GM18870 (cell line): Measurements from ENCODE around the gene KCNN4.

ENCODE experiments used
- ATAC-seq: cut with Tn5 transposase; IDR thresholded peaks from one replicate; pipeline ENCODE4 v1.9.1; 2021; ENCODE audit warnings: moderate library complexity; ENCODE audit not compliant: unreplicated experiment

KCNN4 gene

DNA sequence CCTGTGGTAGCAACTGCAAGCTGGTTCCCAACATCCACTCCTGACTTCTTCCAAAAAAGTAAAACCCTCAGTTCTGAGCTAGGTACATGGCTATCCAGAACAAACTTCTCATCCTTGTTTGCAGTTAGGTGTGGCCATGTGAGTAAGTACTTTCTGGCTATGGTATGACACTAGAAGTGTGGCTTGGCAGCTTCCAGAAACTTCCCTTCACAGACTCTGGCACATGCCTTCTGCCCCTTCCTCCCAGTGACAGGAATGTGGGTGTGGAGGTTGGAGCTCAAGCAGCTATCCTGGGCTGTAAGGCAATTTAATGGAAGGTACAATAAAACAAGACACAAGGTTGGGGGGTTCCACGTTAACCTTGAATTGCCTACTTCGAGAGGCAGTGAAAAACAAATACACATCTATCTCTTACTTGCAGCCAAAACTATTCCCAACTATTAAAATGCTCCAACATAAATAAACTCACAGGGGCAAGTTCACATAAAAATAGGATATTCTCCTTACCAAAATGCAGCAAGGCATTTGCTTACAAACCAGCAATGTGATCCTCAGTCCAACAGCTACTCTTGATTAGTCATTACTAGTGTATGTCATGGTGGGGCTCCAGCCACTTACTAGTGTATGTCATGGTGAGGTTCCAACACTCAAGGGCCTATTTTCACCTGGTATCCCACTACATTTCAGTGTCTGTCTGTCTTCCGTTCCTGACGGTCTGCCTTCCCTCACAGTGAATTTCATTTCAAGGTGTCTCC is 29.1 kb downstream of the KCNN4 start:
- ATAC-seq = no peak

DNA sequence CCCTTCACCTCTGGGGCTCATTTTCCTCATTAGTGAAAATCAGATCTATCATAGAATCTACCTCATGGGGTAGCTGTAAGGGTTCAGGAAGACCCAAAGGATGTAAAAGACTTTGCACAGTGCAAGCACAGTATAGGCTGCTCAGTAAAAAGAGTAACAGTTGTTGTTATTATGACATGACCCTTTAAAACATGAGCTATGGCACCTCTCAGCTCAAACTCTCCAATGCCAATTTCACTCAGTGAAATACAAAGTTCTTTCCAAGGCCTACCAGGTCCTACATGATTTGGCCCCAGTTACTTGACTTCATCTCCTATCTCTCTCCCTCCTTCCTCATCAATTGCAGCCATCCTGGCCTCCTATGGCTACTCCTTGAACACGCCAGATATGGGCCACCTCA is 30.9 kb downstream of the KCNN4 start:
- ATAC-seq = no peak

- ATAC-seq = no peak
These were observed 31.6 kb downstream of the KCNN4 start for GRCh38 chr19:43749152-43749551.

GRCh38 chr19:43748685-43749084 is 32.1 kb downstream of the KCNN4 start:
- ATAC-seq = no peak

DNA sequence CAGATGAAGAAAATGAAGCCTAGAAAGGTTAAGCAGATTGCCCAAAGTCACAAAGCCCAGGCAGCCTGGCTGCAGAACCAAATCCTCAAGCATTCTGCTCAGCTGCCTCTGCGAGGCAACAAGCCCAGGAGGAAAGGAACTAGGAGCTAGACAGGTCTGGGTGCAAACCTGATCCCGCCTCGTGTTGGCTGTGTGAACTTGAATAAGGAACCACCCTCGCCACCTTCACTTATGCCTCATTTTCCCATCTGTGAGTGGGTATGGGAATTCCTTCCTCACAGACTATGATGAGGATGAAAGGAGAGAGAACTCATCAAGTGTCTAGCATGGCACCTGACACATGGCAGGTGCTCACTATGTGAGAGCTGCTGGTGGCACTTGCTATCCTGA is 32.6 kb downstream of the KCNN4 start:
- ATAC-seq = no peak

GRCh38 chr19:43747557-43748204 is 33.1 kb downstream of the KCNN4 start:
- ATAC-seq = no peak

DNA sequence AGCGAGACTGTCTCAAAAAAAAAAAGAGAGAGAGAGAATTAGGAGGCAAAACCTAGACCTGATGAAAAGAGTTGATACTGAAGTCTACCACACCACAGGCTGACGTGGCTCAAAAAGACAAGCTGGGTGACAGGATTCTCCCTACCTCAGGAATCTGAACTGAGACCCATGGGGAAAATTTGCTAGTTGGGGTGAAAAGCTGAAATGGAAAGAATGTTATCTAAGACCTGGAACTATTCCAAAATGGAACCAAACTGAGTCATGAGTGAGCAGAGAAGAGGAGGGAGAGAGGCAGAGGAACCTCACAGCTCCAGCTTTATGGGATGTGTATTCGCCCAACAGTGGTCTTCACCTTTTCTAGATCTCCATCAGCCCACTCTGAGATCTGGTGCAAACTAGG is 37.7 kb downstream of the KCNN4 start:
- no peak for ATAC-seq

GRCh38 chr19:43741075-43741825 is 39.5 kb downstream of the KCNN4 start:
- no peak for ATAC-seq

DNA sequence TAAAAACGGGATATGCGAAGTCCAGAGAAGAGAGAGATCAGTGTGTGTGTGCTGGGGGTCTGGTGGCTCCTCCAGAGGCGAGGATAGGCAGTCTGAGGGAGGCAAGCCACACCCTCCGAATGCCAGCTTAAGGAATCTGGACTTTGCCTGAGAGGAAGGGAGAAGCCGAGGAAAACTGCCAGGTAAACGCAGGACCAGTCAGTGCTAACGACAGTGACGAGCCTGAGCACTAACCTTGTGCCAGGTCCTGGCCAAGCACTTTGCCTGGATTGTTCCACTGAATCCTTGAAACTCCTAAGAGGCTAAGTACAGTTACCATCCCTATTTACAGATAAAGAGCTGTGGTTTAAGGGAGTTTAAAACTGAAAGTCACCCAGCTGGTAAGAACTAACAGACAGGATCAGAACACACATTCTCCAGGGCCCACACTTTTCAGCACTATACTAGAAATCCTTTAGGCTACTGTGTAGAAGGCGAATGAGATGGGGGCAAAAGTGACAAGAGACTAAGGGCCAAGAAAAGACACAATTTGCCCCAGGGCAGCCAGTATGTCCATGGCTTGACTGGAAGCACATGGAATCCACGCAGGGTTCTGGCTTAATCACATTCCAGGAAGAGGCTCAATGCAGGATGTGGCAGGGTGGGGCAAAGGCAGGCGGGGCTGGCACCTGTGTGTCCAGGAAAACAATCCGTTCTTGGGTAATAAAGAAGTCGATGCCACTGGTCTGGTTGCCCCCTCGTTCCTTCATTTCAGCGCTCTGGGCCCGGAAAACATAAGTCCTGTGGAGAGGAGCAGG is 41.1 kb downstream of the KCNN4 start:
- ATAC-seq = no peak

DNA sequence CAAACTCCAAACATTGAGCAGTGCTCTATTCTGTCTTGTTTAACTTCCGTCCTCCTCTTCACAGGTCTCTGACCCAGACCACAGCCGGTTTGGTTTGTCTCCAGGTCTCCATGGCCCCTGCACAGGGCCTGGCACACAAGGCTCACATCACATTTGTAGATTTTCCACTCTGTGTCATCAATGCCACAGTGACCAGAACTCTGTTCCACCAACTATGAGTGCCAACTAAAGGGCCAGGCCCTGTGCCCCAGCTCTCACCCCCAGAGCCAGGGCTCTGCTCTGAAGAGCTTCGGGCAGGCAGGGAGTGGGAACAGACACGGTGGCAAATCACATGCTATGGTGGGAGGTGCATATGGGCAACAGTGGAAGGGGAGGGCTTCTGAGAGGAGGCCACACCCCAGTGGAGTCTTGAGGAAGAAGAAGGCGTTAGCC is 42.0 kb downstream of the KCNN4 start:
- ATAC-seq = no peak

DNA sequence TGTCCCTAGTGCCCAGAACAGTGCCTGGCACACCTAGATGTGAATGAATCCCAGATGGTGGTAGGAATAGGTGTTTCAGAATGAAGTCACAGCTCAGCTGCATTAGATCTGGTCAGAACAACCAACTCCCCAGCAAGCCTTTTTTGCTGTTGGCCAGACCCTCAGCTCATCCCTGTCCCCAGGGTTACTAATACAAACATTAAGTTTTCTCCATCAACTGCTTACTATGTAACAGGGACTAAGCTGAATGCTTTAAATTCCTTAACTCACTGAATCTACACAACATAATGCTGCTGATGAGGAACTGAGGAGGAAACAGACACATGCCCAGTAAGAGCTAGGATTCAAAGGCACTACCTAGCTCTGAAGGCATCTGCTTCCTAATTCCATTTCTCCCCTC is 44.8 kb downstream of the KCNN4 start:
- ATAC-seq = no peak

DNA sequence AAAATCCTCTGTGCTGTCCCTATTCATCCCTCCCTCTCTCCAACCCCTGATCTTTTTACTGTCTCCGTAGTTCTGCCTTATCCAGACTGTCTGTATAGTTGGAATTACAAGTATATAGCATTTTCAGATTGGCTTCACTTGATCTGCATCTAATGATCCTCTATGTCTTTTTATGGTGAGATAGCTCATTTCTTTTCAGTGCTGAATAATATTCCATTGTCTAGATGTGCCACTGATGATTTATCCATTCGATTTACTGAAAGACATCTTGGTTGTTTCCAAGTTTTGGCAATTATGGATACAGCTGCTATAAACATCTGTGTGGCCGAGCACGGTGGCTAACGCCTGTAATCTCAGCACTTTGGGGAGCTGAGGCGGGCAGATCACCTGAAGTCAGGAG is 45.8 kb downstream of the KCNN4 start:
- no peak for ATAC-seq

- ATAC-seq = no peak
These were observed 48.9 kb downstream of the KCNN4 start for GRCh38 chr19:43731846-43732245.

- no peak for ATAC-seq
These were observed 49.4 kb downstream of the KCNN4 start for GRCh38 chr19:43731346-43731745.

- no peak for ATAC-seq
These were observed 50.9 kb downstream of the KCNN4 start for GRCh38 chr19:43729919-43730318.

GRCh38 chr19:43727593-43727853 is 53.2 kb downstream of the KCNN4 start:
- ATAC-seq = no peak

DNA sequence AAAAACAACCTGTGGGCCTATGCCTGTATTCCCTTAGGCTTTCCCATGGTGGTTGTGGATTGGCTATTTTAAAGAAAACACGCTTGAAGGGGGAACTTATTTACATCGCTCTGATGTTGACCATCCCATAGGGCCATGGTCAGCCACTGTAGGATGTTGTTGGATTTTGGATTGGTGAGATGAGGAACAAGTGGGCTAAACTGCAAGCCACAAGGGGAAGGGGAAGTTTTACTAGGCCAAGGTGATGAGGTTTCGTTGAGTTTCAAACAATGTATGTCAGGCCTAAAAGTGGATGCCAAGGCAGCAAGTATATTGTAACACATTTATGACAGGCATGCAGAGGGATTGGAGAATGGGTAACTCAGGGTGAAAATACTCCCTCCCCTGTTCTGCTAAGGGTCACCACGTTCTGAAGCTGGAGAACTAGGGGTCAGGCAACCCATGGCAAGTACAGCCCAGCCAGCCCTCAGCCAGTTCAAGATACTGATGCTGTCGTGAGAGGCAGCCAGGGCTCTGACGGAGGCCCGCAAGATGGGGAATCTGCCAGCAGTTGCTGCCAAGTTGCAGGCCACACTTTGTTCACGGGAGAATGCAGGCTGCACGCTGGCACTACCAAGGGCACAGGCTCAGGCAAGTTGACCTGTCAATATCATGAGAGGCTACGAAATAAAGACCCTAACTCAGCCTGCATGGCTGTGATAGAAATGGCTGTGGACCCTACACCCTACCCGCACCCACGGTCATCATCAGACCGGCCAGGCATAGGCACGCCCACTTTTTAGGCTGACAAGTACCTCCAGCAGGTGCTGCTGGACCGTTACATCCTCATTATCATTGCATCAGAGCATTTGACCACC is 53.8 kb downstream of the KCNN4 start:
- ATAC-seq = no peak

DNA sequence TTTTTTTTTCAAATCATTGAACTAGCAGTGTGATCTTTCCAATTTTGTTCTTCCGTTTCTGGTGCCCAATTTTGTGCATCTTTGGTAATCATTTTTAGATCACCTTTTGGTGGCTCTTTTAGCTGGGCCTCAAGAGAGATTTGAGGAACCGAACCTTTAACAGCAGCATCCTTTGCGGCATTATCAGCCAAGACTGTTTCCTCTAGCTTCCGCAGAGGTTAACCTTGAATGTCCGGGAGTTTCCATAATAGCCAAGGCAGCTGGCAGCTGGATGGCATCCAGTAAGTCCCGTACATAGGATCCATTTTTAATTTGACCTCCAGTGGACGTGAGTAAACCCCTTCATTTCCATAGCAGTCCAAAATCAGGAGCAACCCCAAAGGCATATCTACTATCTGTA is 55.3 kb downstream of the KCNN4 start:
- no peak for ATAC-seq

DNA sequence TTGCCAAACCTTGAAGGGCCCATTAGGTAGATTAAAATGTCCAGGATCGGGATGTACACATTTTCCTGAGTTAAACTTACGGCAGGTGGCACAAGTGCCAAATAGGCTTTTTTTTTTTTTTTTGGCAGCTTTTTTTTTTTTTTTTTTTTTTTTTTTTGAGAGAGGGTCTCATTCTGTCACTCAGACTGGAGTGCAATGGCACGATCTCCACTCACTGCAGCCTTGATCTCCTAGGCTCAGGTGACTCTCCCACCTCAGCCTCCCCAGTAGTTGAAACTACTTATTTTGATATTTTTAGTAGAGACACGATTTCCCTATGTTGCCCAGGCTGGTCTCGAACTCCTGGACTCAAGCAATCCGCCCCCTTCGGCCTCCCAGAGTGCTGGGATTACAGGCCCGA is 55.9 kb downstream of the KCNN4 start:
- no peak for ATAC-seq

GRCh38 chr19:43723588-43723987 is 57.2 kb downstream of the KCNN4 start:
- ATAC-seq = no peak
